ENCODE data around the gene MMD2. TPM values are rescaled to one million over a fixed set of nuclear protein-coding genes. Genes with fewer than 3 reads are reported as not detected.

Gene MMD2
- total and polyA plus RNA-seq, 2 donors (not counting 3 experiments of a cell fraction or from before 2014, with no cell fraction given) = not detected

DNA sequence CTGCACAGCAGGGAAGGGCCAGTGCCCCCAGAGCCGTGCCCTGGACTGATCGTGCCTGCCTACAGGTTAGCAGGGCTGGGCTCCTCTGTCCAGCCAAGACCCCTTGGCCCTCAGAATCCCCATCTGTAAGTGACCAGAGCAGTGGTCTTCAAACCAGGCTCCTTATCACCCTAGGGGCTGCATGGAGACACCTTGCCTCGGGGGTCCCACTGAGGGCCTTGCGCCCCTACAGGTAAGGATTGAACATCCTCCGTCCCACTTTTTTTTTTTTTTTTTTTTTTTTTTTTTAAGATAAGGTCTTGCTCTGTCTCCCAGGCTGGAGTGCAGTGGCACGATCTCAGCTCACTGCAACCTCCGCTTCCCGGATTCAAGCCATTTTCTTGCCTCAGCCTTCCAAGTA, 42.9 kb downstream of the MMD2 start:
- Histone ChIP-seq H3K36me3 (ENCODE audit: control insufficient read depth in 2 of 2, extremely low read depth in 1 of 2, insufficient read depth in 2 of 2, low read length in 2 of 2) (no peaks in the 10 kb centered on the region), H3K4me1 (ENCODE audit: control insufficient read depth, extremely low read depth, insufficient read depth, low read length) (no peaks in the 10 kb centered on the region), H3K27me3 (ENCODE audit: control insufficient read depth in 2 of 2, insufficient read depth in 2 of 2, low read length in 2 of 2) (no peaks in the 10 kb centered on the region), H3K9ac (replicated peaks; ENCODE audit: extremely low read depth, insufficient read depth, low read length) (no peak overlapping the region), H2AFZ (ENCODE audit: low read depth, low read length) (no peak overlapping the region), H3K4me2 (ENCODE audit: insufficient read depth, low read length) (no peak overlapping the region), H3K4me3 (replicated peaks in 1 of 3; ENCODE audit: insufficient read depth in 1 of 3, low read depth in 1 of 3, low read length in 3 of 3) (no peak overlapping the region), H3K9me3 (replicated peaks; ENCODE audit: control insufficient read depth, insufficient read depth, low read length) (no peaks in the 10 kb centered on the region), H3K27ac (ENCODE audit: insufficient read depth, low read depth, low read length) (no peak overlapping the region), H3K79me2 (ENCODE audit: control insufficient read depth, insufficient read depth, low read length) (no peaks in the 10 kb centered on the region), H4K20me1 (replicated peaks; ENCODE audit: control insufficient read depth, extremely low read depth, insufficient read depth, low read length) (no peaks in the 10 kb centered on the region), H3K9me1 (replicated peaks; ENCODE audit: control insufficient read depth, extremely low read depth, insufficient read depth, low read length) (no peaks in the 10 kb centered on the region)
- POLR2A ChIA-PET = no interaction called here
- TF ChIP-seq POLR2A (IDR thresholded peaks at IDR 0.05; ENCODE audit: low read depth, low read length) (no peak), FOS (IDR thresholded peaks at IDR 0.05; ENCODE audit: borderline replicate concordance, insufficient read depth, low read length) (no peak), MYC (IDR thresholded peaks at IDR 0.05; ENCODE audit: low read depth, low read length) (no peak), EZH2 (IDR thresholded peaks at IDR 0.05; ENCODE audit: borderline replicate concordance, low read depth, low read length, severe bottlenecking) (no peak), POLR2AphosphoS5 (IDR thresholded peaks at IDR 0.05; ENCODE audit: insufficient read depth, low read depth, low read length) (no peak), JUN (IDR thresholded peaks at IDR 0.05; ENCODE audit: borderline replicate concordance, insufficient read depth, insufficient read length, low read depth) (no peak), GATA2 (IDR thresholded peaks at IDR 0.05; ENCODE audit: insufficient read depth, insufficient read length, low read depth, low read length) (no peak)
- TF ChIP-seq, protein P1, sequence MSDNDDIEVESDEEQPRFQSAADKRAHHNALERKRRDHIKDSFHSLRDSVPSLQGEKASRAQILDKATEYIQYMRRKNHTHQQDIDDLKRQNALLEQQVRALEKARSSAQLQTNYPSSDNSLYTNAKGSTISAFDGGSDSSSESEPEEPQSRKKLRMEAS (IDR thresholded peaks at IDR 0.05; ENCODE audit: insufficient read depth, insufficient read length) = no peak
- TF ChIP-seq, protein P2, sequence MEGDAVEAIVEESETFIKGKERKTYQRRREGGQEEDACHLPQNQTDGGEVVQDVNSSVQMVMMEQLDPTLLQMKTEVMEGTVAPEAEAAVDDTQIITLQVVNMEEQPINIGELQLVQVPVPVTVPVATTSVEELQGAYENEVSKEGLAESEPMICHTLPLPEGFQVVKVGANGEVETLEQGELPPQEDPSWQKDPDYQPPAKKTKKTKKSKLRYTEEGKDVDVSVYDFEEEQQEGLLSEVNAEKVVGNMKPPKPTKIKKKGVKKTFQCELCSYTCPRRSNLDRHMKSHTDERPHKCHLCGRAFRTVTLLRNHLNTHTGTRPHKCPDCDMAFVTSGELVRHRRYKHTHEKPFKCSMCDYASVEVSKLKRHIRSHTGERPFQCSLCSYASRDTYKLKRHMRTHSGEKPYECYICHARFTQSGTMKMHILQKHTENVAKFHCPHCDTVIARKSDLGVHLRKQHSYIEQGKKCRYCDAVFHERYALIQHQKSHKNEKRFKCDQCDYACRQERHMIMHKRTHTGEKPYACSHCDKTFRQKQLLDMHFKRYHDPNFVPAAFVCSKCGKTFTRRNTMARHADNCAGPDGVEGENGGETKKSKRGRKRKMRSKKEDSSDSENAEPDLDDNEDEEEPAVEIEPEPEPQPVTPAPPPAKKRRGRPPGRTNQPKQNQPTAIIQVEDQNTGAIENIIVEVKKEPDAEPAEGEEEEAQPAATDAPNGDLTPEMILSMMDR (IDR thresholded peaks at IDR 0.05; ENCODE audit: extremely low read depth in 1 of 2, insufficient read depth in 1 of 2, low read depth in 1 of 2, low read length in 2 of 2) = no peak
- FAIRE-seq (no peak), DNase-seq (ENCODE audit: low read depth, low spot score) (no peak)
- CTCF ChIA-PET = interaction anchor here (0.6 kb wide), 1 partner anchor 52 kb away, joined by 3 read pairs; no protein-coding TSS in a partner anchor
- no TSS peak for BruUV-seq (replicated peaks)
- dilution Hi-C loops (cut with MboI; ENCODE audit: extremely low pct_ligation_motif_present, low sequenced_read_pairs) (no loop called here), intact Hi-C loops (cut with micrococcal nuclease) (no loop called here)
